ENCODE measurements around the gene BORCS8.

The BORCS8 gene

DNA sequence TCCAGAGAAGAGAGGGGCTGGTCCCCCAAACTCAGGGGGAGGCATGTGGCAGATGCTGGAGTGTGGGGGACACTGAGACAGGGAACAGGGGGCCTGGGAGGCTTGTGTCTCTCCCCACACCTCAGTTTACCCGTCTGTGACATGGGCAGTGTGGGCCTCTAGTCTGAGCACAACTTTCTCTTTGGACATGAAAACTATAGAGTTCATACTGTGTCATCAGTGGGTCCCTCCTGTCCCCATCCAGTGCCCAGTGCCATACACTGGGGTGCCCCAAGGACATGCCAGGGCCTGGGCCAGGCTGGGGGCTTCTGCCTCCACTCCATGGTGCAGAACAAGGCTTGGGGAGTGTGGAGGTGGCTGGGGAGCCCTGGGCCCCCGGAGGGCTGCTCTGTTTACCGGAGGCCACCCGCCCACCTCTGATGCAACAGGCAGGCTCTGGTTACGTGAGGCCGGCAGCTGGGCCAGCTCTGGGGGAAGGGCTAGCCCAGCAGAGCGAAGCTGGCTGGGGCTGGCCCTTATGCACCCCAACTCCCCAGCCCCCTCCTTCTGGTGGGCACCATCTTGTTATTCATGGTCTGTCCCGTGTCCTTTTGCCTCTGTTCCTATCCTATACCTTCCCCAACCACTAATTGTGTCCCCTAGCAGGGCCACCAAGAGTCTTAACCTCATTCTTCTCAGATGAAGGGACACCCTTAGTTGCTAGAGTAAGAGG, 20.0 kb downstream of the BORCS8 start:
- H3K36me3 ChIP-seq (ENCODE audit: low read depth), result peaks cover 5% of the 10 kb centered on the region; the same call in 1 of the 2 replicates
- no peaks in the 10 kb centered on the region for H3K4me1 ChIP-seq (ENCODE audit: insufficient read depth, poor library complexity, severe bottlenecking)
- no peaks in the 10 kb centered on the region for H3K9me3 ChIP-seq (ENCODE audit: severe bottlenecking)
- ATAC-seq (ENCODE audit: low read depth), result no peak; the same call in 2 of the 3 replicates
- no peak overlapping the region for H3K4me3 ChIP-seq (ENCODE audit: severe bottlenecking)
- no peak for DNase-seq (ENCODE audit: low spot score)
- no peaks in the 10 kb centered on the region for H3K27me3 ChIP-seq (ENCODE audit: insufficient read depth, poor library complexity, severe bottlenecking)
- no peak for TF ChIP-seq CTCF (IDR thresholded peaks at IDR 0.05; ENCODE audit: poor library complexity, severe bottlenecking)
- H3K27ac ChIP-seq (ENCODE audit: poor library complexity, severe bottlenecking), result no peak overlapping the region

- TF ChIP-seq CTCF (IDR thresholded peaks at IDR 0.05; ENCODE audit: poor library complexity, severe bottlenecking), result no peak
- no peak overlapping the region for H3K4me3 ChIP-seq (ENCODE audit: severe bottlenecking)
These were observed 20.9 kb downstream of the BORCS8 start for GRCh38 chr19:19170873-19171672.

DNA sequence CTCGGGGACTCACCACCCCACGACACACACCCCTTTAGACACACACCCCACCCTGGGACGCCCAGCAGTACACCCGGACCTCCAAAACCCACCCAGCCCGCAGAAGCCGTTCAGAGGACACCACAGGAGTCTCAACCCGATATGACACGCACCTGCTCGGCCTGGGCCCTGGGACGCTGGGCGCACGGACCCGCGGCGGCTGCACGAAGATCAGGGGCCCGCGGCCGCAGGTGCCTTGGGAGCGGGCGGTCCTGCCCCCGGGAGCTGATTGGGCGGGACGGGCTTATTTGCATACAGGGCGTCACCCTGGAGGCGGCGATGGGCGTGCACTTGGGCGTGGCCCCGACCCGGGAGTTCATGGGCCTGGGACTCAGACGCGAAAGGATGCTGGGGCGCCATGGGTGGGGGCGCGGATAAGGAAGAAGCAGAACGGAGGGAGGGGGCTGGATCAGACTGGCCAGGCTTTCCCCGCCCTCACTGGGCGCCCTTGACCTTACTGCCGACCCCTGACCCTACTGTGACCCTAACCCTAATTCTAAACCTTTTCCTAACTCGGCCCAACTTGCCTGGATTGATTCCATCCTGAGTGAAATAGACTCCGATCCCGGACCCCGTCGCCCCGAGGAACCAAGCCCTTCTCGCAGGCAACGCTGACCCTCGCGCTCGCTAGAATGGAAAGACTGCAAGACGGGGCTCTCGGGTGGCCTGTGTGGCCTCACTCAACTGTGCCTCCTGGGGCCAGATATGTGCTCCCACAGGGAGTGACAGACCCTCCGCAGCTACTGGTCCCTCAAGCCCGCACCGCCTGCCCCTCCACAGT, 21.7 kb downstream of the BORCS8 start, which contains the start of gene MEF2B:
Gene MEF2B (minus strand): TSS at position 211 of the 820 bp plus-strand sequence. CDS start 19,528 bp downstream, outside the sequence.
- no peak within 1 kb of the TSS for H3K27ac ChIP-seq (ENCODE audit: poor library complexity, severe bottlenecking)
- H3K27me3 ChIP-seq (ENCODE audit: insufficient read depth, poor library complexity, severe bottlenecking), result no peaks in the 10 kb centered on the region
- ATAC-seq (ENCODE audit: low read depth) (peak; percentile 81), DNase-seq (ENCODE audit: low spot score) (no peak)
- H3K4me3 ChIP-seq (ENCODE audit: severe bottlenecking), result no peak within 1 kb of the TSS
- H3K4me1 ChIP-seq (ENCODE audit: insufficient read depth, poor library complexity, severe bottlenecking), result no peaks in the 10 kb centered on the region
- H3K9me3 ChIP-seq (ENCODE audit: severe bottlenecking), result no peaks in the 10 kb centered on the region
- TF ChIP-seq CTCF (IDR thresholded peaks at IDR 0.05; ENCODE audit: poor library complexity, severe bottlenecking), result no peak
- peaks cover 1% of the 10 kb centered on the region; the same call in 1 of the 2 replicates for H3K36me3 ChIP-seq (ENCODE audit: low read depth)

More at GRCh38 chr19:19170873-19171672, 20.9 kb downstream of the BORCS8 start:
- ATAC-seq (ENCODE audit: low read depth), result no peak
- no peaks in the 10 kb centered on the region for H3K9me3 ChIP-seq (ENCODE audit: severe bottlenecking)
- DNase-seq (ENCODE audit: low spot score), result no peak
- H3K4me1 ChIP-seq (ENCODE audit: insufficient read depth, poor library complexity, severe bottlenecking), result no peaks in the 10 kb centered on the region
- no peak overlapping the region for H3K27ac ChIP-seq (ENCODE audit: poor library complexity, severe bottlenecking)
- peaks cover 5% of the 10 kb centered on the region; the same call in 1 of the 2 replicates for H3K36me3 ChIP-seq (ENCODE audit: low read depth)
- H3K27me3 ChIP-seq (ENCODE audit: insufficient read depth, poor library complexity, severe bottlenecking), result no peaks in the 10 kb centered on the region

- Histone ChIP-seq H3K27ac (ENCODE audit: poor library complexity, severe bottlenecking) (no peak overlapping the region), H3K36me3 (ENCODE audit: low read depth) (no peaks in the 10 kb centered on the region), H3K9me3 (ENCODE audit: severe bottlenecking) (no peaks in the 10 kb centered on the region), H3K27me3 (ENCODE audit: insufficient read depth, poor library complexity, severe bottlenecking) (no peaks in the 10 kb centered on the region), H3K4me1 (ENCODE audit: insufficient read depth, poor library complexity, severe bottlenecking) (no peaks in the 10 kb centered on the region), H3K4me3 (ENCODE audit: severe bottlenecking) (no peak overlapping the region)
- ATAC-seq (ENCODE audit: low read depth), result no peak
- no peak for TF ChIP-seq CTCF (IDR thresholded peaks at IDR 0.05; ENCODE audit: poor library complexity, severe bottlenecking)
- no peak for DNase-seq (ENCODE audit: low spot score)
These were observed 22.5 kb downstream of the BORCS8 start for GRCh38 chr19:19169236-19170052.

Measured in RWPE2 (cell line).